ENCODE results near the gene TBC1D16. TPM values are rescaled to one million over a fixed set of nuclear protein-coding genes. Genes with fewer than 3 reads are reported as not detected.

Gene TBC1D16
- total and polyA plus RNA-seq, 2 experiments from 2014 or later, result 9.2 to 22.4 TPM

- in situ Hi-C loops (cut with MboI), result no loop called here
- H3F3A ChIP-seq (ENCODE audit: insufficient read depth), result no peaks in the 10 kb centered on the region
- no peaks in the 10 kb centered on the region for H3K9me3 ChIP-seq (ENCODE audit: low read depth)
- H3K36me3 ChIP-seq (ENCODE audit: low read depth), result no peaks in the 10 kb centered on the region; the same call in 1 of the 2 replicates
- no peaks in the 10 kb centered on the region; the same call in 1 of the 2 replicates for H4K20me1 ChIP-seq (ENCODE audit: insufficient read depth)
- H3K9me2 ChIP-seq (ENCODE audit: insufficient read depth), result no peaks in the 10 kb centered on the region
- peaks cover 6% of the 10 kb centered on the region for H3K79me2 ChIP-seq (ENCODE audit: insufficient read depth)
- TF ChIP-seq EZH2 (IDR thresholded peaks at IDR 0.05; ENCODE audit: insufficient read depth, poor library complexity, severe bottlenecking), result no peak
- no peak for TF ChIP-seq EZH2phosphoT487 (IDR thresholded peaks at IDR 0.05; ENCODE audit: insufficient read depth, low read depth)
- no peak overlapping the region for H2AFZ ChIP-seq
- no peak overlapping the region for H3K4me3 ChIP-seq
- no peaks in the 10 kb centered on the region for H3K4me1 ChIP-seq (ENCODE audit: insufficient read depth)
- no peak overlapping the region for H3K4me2 ChIP-seq (ENCODE audit: unreplicated experiment)
- H3K27ac ChIP-seq, result no peak overlapping the region
- no peak overlapping the region for H3K9ac ChIP-seq
- DNase-seq, result no peak
- H3K27me3 ChIP-seq (replicated peaks; ENCODE audit: insufficient read depth), result no peaks in the 10 kb centered on the region
- WGBS, 2 experiments (ENCODE audit: low coverage in 1 of 2, low lambda C conversion rate in 2 of 2, missing lambda C conversion rate in 2 of 2), result 83 to 85% methylated on average over 26 to 33 of the region's 33 CpGs
Measured at GRCh38 chr17:80012765-80013741, 22.6 kb downstream of the TBC1D16 start.

- Histone ChIP-seq H4K20me1 (ENCODE audit: insufficient read depth) (no peaks in the 10 kb centered on the region), H3K4me3 (no peak overlapping the region), H3K4me1 (ENCODE audit: insufficient read depth) (no peaks in the 10 kb centered on the region), H3K9me2 (ENCODE audit: insufficient read depth) (no peaks in the 10 kb centered on the region), H3K36me3 (ENCODE audit: low read depth) (no peaks in the 10 kb centered on the region; the same call in 1 of the 2 replicates), H3K4me2 (ENCODE audit: unreplicated experiment) (no peak overlapping the region), H3F3A (ENCODE audit: insufficient read depth) (no peaks in the 10 kb centered on the region), H3K27ac (no peak overlapping the region), H3K79me2 (ENCODE audit: insufficient read depth) (peaks cover 6% of the 10 kb centered on the region), H3K9ac (no peak overlapping the region), H3K9me3 (ENCODE audit: low read depth) (no peaks in the 10 kb centered on the region), H3K27me3 (replicated peaks; ENCODE audit: insufficient read depth) (no peaks in the 10 kb centered on the region), H2AFZ (no peak overlapping the region)
- DNase-seq, result no peak
- TF ChIP-seq EZH2phosphoT487 (IDR thresholded peaks at IDR 0.05; ENCODE audit: insufficient read depth, low read depth), result no peak
- TF ChIP-seq EZH2 (IDR thresholded peaks at IDR 0.05; ENCODE audit: insufficient read depth, poor library complexity, severe bottlenecking), result no peak
- in situ Hi-C loops (cut with MboI), result no loop called here
- 81 to 85% methylated on average over 10 of the region's 10 CpGs for WGBS, 2 experiments (ENCODE audit: low coverage in 1 of 2, low lambda C conversion rate in 2 of 2, missing lambda C conversion rate in 2 of 2)
Measured at GRCh38 chr17:80011989-80012555, 23.6 kb downstream of the TBC1D16 start.

- Histone ChIP-seq H4K20me1 (ENCODE audit: insufficient read depth) (no peaks in the 10 kb centered on the region), H2AFZ (no peak overlapping the region), H3K9me3 (ENCODE audit: low read depth) (no peaks in the 10 kb centered on the region), H3K27me3 (replicated peaks; ENCODE audit: insufficient read depth) (no peaks in the 10 kb centered on the region), H3K4me2 (ENCODE audit: unreplicated experiment) (no peak overlapping the region), H3K9me2 (ENCODE audit: insufficient read depth) (no peaks in the 10 kb centered on the region), H3K27ac (no peak overlapping the region), H3K4me1 (ENCODE audit: insufficient read depth) (no peaks in the 10 kb centered on the region), H3K9ac (no peak overlapping the region), H3K36me3 (ENCODE audit: low read depth) (no peaks in the 10 kb centered on the region; the same call in 1 of the 2 replicates), H3K4me3 (no peak overlapping the region), H3K79me2 (ENCODE audit: insufficient read depth) (peaks cover 6% of the 10 kb centered on the region), H3F3A (ENCODE audit: insufficient read depth) (no peaks in the 10 kb centered on the region)
- no peak for DNase-seq
- in situ Hi-C loops (cut with MboI), result no loop called here
- TF ChIP-seq EZH2phosphoT487 (IDR thresholded peaks at IDR 0.05; ENCODE audit: insufficient read depth, low read depth) (no peak), EZH2 (IDR thresholded peaks at IDR 0.05; ENCODE audit: insufficient read depth, poor library complexity, severe bottlenecking) (no peak)
- WGBS, 2 experiments (ENCODE audit: low coverage in 1 of 2, low lambda C conversion rate in 2 of 2, missing lambda C conversion rate in 2 of 2), result 92 to 95% methylated on average over 24 to 33 of the region's 33 CpGs
Measured at GRCh38 chr17:80010283-80010858, 25.3 kb downstream of the TBC1D16 start.

All from GM23248 (cell line).